Measurements from ENCODE around the gene TANC1.

DNA sequence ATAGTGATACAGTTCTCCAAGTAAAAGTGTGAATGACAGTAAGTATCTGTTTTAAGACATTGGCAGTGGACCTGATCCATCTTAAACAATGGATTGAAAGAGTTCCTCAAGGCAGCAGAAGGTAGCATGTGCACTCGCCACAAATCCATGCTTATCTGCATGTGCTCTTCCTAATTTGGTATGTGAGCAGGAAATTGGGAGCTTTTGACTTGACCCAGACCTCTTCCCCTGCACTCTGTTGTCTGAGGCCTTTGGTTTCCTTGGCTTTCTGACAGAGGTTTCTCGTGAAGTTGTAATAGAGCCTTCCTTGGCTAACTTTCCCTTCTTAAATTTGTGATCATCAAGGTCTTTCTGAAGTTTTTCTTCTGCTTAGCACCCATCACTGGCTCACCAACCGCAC, 204.0 kb downstream of the TANC1 start:
- TF ChIP-seq POLR2AphosphoS5 (IDR thresholded peaks at IDR 0.05; ENCODE audit: low read depth, low read length) (no peak), SIN3A (IDR thresholded peaks at IDR 0.05; ENCODE audit: borderline replicate concordance, insufficient read depth, low read length) (no peak), TAF1 (IDR thresholded peaks at IDR 0.05; ENCODE audit: borderline replicate concordance, insufficient read depth, low read length) (no peak), FOXP2 (optimal IDR thresholded peaks at IDR 0.05; ENCODE audit: borderline replicate concordance, extremely low read depth, extremely low read length, insufficient read depth) (no peak)
- TF ChIP-seq, protein P1, sequence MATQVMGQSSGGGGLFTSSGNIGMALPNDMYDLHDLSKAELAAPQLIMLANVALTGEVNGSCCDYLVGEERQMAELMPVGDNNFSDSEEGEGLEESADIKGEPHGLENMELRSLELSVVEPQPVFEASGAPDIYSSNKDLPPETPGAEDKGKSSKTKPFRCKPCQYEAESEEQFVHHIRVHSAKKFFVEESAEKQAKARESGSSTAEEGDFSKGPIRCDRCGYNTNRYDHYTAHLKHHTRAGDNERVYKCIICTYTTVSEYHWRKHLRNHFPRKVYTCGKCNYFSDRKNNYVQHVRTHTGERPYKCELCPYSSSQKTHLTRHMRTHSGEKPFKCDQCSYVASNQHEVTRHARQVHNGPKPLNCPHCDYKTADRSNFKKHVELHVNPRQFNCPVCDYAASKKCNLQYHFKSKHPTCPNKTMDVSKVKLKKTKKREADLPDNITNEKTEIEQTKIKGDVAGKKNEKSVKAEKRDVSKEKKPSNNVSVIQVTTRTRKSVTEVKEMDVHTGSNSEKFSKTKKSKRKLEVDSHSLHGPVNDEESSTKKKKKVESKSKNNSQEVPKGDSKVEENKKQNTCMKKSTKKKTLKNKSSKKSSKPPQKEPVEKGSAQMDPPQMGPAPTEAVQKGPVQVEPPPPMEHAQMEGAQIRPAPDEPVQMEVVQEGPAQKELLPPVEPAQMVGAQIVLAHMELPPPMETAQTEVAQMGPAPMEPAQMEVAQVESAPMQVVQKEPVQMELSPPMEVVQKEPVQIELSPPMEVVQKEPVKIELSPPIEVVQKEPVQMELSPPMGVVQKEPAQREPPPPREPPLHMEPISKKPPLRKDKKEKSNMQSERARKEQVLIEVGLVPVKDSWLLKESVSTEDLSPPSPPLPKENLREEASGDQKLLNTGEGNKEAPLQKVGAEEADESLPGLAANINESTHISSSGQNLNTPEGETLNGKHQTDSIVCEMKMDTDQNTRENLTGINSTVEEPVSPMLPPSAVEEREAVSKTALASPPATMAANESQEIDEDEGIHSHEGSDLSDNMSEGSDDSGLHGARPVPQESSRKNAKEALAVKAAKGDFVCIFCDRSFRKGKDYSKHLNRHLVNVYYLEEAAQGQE (IDR thresholded peaks at IDR 0.05; ENCODE audit: insufficient read depth in 1 of 2, low read depth in 2 of 2, low read length in 2 of 2): no peak

Measured in PFSK-1 (cell line).